HUDEP-2 (cell line): ENCODE data around the gene PGLYRP3.
"Not testable (repeated sequence)": the region's sequence is repeated elsewhere in the genome, so short reads cannot be mapped to it uniquely, and the experiment has no call there.

Source experiments
- DNase-seq, 76 experiments: peaks; one replicate each; lab custom pipeline; 2025; ENCODE audit not compliant: unreplicated experiment in 76 of 76; lab: John Stamatoyannopoulos, UW

The PGLYRP3 gene

DNA sequence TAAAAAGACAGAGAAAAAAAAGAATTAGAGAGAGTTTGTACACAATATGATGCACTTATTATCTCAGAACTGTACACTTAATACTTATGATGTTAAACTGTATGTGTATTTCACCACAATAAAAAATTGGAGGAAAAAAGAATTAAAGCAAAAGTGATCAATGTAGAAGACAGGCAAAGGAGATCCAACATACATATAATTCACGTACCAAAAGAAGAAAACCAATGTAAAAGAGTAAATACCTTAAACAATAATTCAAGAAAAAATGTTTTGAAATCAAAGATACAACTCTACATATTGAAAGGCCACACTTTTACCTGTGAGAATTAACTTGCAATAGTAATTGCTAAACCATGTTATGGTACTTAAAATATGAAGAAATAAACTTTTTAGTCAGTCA lies 9.8 kb upstream of the PGLYRP3 start:
- no peak for DNase-seq

DNA sequence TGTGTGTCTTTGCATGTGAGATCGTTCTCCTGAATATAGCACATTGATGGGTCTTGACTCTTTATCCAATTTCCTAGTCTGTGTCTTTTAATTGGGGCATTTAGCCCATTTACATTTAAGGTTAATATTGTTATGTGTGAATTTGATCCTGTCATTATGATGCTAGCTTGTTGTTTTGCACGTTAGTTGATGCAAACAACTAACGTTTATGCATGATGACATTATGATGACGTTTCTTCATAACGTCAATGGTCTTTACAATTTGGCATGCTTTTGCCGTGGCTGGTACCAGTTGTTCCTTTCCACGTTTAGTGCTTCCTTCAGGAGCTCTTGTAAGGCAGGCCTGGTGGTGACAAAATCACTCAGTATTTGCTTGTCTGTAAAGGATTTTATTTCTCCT lies 5.4 kb upstream of the PGLYRP3 start:
- not testable (repeated sequence) for DNase-seq

DNA sequence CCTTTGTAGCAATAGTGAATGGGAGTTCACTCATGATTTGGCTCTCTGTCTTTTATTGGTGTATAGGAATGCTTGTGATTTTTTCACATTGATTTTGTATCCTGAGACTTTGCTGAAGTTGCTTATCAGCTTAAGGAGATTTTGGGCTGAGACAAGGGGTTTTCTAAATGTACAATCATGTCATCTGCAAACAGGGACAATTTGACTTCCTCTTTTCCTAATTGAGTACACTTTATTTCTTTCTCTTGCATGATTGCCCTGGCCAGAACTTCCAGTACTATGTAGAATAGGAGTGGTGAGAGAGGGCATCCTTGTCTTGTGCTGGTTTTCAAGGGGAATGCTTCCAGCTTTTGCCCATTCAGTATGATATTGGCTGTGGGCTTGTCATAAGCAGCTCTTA lies 3.3 kb upstream of the PGLYRP3 start:
- DNase-seq = not testable (repeated sequence)

DNA sequence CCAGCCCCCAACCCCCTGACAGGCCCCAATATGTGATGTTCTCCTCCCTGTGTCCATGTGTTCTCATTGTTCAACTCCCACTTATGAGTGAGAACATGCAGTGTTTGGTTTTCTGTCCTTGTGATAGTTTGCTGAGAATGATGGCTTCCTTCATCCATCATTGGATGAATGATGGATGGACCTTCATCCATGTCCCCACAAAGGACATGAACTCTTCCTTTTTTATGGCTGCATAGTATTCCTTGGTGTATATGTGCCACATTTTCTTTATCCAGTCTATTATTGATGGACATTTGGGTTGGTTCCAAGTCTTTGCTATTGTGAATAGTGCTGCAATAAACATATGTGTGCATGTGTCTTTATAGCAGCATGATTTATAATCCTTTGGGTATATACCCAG lies 1.6 kb upstream of the PGLYRP3 start:
- DNase-seq = not testable (repeated sequence)

DNA sequence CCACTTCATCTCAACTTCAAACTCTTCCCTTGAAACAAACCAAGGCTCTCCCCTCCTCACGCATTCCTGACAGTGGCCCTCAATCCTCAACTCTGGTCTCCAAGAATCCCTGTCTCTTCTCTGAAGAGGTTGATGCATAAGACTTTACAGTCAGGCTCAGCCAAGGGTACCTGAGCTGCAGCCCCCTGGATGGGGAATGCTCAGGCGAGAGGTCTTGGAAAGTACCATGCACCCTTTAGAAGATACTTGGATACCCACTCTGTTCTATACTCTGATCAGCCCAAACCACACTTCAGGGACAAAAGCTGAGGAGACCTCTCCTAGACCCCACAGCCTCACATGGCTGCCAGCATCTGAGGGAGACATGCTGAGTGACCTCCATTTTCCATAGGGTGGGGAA lies 536 bp upstream of the PGLYRP3 start:
- no peak for DNase-seq

DNA sequence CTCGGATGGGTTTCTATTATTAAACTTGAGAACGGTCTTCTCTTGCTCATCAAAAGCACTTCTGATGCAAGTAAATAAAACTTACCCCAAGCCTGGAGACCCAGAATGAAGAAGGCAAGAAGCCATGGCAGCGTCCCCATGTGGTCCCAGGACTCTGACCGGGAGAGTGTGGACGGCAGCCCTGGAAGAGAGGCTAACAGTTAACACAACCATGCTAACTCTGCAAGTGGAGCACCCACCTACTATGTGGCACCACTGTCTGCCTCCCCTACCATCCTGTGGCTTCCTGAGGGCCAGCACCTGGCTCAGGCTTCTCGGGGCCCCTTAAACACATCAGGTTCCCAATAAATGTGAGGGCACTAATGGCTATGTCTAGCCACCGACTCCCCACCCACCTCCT lies 2.2 kb downstream of the PGLYRP3 start:
- no peak for DNase-seq

DNA sequence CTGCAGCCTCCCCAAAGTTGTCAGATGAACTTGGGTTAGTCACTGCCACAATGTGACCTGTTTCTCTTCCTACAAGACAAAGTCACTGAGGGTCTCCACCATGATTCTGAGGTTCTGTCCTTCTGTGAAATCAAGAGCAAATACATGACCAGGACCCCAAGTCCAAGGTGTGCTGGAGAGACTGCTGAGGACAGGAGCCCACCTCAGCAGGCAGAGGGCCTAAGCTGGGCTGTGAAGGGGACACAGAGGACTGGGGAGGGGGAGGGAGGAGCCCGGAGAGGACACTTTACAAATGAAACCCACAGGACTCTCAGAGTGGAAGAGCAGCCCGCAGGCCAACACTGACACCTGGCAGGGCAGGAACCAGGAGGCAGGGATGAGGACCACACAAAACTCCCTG lies 3.3 kb downstream of the PGLYRP3 start:
- no peak for DNase-seq

DNA sequence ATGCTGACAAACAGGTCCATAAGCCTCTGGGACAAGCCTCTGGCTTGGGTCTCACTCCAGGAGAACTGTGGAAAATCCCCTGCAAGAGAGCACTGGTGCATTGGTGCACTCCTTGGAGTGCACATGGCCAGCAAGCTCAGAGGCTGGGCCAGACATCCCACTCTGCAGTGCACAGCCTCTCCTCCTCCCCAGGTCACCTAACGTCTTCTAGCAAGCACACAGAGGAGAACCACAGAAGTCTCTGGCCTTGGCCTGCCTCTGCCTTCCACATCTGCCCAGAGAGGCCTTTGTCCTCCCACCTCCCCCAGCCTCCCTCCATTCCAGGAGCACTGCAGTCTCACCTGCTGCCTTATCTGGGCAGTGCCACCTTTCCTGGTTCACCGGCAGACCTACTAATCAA lies 4.2 kb downstream of the PGLYRP3 start:
- no peak for DNase-seq

DNA sequence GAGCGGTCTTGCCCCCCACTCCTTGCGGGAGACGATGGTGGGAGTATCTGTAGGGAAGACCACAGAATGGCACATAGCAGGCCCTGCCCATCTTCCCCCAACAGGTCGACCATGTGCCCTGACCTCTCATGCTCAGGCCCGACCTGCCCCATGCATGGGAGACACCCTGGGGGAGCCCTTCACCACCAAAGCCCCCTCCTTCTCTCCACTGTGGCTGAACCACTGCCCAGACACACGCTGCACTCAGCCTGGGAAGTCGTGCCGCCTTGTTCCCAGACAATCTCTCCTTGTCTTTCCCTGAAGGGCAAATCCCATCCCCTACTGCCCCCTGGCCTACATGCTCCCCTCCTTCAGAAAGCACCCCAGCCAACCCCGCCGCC lies 5.5 kb downstream of the PGLYRP3 start:
- DNase-seq = no peak

DNA sequence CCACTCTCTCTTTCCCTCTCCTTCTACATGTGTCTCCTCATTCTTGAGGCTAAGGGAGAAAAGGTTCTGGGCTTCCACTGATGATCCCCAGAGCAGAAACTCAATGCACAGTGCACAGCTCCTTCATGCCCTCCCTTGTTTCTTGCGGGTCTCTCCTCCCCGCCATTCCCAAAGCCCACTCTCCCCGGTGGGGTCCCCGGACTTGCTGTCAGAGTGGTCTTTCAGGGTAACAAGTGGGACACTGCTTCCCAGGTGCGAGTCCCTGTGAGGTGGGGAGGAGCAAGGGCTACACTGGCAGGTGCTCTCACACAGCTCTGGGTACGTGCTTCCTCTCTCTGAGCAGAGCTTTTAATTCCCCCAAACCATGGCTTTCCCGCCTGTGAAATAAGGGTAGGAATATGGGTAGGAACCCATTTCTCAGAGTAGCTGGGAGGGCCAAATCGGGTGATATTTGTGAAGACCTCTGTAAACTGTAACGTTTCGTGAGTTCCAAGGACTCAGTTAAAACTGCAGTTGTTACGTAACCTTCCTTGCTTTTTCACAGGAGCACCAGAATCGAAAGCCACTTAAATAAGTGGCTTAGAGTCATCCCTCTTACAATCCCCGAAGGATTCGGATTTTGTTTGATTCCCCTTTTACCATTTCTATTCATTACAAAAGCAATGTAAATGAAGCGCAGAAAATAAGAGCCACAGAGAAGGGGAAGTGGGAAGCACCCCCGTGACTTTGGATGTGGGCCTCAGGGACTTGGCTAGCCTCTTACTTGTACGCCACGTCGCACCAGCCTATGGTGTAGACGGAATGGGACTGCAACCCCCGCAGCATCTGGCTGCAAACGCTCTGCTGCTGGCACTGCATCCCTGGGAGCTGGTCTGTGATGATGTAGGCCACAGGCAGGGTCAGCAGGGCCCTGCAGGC lies 6.2 kb downstream of the PGLYRP3 start:
- DNase-seq = no peak

DNA sequence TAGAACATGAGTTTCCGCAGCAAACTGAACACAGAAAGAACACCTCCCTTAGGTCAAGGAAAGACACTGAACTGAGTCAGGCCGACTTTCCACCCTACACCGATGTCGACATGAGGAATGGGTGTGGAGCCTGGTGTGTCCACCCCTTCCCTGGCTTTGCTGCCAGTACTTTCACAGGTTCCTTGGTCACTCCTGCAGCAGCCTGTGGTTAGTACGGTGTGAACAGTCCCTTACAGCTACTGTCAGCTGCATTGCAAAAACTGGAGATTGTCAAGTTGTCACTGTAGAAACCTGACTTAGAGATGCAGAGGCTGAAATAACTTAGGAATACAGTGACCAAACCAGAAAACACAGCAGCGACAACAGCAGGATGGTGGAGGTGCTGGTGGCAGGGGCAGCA lies 7.1 kb downstream of the PGLYRP3 start:
- DNase-seq = no peak

DNA sequence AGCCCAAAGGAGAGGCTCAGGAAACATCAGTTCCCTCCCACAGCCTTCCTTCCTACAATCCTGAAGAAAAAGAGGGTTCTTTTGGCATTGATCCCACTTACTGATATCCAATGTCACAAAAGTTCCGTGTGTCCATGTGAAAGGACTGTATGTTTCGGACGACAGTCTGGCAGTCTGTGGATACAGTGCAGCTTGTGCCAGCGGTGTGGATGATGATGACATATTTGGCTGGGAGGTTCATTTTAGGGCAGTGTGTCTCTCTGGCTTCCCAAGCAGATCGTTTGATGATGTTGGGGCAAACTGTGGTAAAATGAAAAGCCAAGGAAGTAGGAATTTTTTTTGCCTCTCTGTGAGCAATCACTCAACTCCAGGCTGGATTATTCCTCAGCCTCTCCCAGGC lies 10.4 kb downstream of the PGLYRP3 start:
- DNase-seq = no peak

DNA sequence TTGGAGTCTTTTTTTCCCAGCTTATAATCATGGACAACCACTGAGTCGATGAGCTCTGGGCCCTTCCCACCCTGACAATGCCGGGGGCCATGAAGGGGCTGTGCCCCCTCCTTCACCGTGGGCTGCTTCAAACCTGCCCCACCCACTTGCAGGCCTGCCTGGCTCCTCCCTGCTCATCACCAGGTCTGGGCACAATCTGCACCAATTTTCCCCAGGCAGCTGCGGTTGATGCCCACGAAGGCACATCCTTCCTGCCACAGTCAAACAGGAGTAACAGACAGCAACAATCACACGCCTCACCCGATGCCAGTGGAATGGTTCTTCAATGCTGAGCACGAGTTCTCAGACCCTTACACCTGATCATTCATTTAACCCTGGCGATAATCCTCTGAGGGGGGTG lies 18.9 kb downstream of the PGLYRP3 start:
- no peak for DNase-seq

DNA sequence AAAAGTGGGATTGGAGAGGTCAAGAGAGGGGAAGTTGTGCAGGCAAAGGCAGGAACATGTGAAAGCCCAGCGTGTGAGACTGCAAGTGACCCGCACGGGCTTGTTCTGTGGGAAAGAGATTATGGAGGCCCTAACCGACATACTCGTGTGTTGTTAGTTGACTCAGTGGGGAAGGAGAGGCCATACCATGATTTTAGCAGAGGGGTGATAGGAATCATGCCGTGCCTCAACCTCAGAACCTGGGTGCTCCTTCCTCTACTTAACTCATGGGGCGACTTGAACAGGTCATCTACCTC lies 19.3 kb downstream of the PGLYRP3 start:
- DNase-seq = no peak

DNA sequence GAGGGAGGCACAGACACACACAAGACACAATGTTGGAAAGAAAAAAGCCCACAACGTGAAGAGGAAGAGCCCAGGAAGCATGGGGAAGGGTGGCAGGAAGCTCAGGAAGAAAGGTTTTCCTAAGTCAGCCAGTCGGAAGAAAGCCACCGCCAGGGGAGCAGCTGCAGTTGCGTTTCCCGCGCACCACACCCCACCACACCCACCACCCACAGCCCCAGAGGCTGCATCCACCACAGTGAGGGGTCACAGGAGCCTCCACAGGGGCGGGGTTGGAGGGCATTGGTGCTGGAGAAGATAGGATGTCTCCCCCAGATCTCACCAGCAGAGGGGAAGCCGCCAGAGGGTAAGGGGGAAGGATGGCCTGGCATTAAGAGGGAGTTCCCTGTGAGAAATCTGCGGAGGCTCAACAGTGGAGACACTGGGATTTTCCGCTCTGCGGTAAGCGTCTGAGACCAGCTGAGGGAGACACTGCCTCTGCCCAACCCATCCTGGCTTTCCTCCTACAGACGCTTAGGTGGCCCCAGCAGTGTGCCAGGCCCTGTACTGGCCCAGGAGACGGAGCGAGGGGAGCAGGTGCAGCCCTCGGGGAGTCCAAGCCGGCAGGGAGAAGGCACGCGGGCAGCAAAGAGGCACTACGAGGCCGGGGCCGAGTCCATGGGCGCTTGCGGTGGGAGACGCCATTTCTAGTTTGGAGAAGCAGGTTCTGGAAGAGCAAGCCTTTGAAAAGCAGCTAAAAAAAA lies 19.8 kb downstream of the PGLYRP3 start:
- no peak for DNase-seq

DNA sequence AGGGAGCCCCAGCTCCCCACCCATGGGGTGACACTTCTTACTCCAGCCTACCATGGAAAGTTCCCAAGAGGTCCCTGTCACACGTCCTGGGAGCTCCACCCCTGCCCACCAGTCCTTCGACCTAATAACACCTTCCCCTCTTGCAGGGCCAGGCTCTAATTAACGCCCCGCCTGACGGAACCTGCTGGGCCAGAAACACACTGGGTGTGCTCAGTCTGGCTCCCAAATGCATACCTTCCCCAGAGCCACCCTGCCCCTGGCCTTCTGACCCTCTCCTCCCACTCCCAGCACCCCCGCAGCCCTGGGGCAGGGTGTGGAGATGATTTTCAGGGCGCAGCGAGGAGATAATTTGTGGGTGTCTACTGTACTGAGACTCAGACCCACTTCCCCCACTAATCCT lies 20.6 kb downstream of the PGLYRP3 start:
- no peak for DNase-seq

DNA sequence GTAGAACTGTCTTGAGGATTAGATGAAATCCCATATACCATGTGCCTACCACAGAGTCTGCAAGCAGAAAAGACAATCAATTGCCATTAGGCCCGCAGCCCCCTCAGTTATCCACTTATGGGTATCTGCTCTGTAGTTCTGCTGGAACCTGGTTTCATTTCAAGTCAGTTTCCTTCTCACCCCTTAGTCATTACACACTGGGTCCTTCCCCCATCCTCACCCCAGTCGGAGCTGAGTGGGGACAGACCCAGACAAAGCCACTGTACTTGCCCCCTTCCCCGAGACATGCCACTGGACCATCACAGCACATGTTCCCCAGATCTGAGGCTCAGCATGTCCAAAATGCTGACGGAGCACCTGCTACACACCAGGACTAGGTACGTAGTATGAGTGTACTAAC lies 21.2 kb downstream of the PGLYRP3 start:
- no peak for DNase-seq

DNA sequence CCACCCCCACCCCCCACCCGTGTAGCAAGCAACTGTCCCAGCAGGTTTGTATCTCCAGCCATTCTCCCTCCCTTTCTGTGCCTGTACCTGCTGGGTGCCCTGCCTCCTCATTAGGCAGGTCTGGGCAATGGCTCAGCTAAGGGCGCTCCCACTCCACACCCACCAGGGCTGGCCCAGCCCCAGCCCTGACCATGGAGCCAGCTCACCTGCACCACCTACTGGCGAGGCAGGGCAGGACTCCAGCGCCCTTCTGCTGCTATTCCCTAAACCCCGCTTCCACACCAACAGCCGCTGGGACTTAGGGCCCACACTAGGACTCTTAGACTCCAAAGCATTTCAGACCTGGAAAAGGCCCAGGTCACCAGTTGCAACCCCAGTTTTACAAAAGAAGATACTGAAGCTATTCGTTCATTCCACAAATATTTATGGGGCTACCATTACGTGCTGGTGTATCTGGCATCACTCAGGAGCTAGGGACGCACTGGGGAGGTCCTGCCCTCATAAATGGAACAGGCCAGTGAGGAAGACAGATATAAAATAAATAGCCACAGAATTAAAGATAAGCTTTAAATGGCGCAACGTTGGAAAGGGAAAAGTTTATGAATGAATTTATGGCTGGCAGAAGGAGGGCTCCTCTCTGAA lies 24.0 kb downstream of the PGLYRP3 start:
- peak in 51 of 76 experiments; percentile 3 to 65 (median 37) for DNase-seq

DNA sequence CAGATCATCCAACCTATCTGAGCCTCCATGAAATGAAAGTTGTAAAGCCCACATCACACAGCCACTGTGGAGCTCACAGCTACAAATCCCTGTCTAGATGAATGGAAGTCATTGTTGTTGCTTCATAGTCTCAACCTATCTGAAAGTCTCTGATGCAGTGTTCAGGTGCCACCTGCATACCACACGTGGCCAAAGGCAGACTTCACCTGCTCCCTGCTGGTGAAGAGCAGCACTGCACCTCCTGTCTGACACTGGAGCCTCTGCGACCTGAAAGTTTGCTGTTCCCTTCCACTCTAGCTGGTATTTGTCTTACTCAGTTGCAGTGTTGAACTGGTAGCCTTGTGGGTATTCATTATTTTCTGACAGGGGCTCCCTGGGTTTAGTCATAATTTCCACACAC lies 34.9 kb downstream of the PGLYRP3 start:
- peak in 15 of 76 experiments; percentile 1 to 19 (median 5) for DNase-seq

DNA sequence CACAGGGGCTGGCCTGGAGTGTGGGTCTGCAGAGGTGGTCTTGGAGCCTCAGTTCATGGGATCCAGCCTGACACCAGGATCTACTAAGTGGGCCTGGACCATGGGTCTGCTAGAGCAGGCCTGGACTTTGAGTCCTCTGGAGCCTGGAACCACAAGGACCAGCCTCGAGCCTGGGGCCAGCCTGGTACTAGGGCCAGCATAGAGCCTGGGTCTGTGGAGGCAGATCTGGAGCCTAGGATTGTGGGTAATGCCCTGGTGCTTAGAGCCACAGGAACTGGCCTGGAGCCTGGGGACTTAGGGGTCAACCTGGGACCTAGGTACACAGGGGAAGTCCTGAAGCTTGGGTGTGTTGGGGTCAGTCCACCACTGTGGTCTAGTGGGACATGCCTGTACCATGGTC lies 40.6 kb downstream of the PGLYRP3 start:
- DNase-seq = no peak

DNA sequence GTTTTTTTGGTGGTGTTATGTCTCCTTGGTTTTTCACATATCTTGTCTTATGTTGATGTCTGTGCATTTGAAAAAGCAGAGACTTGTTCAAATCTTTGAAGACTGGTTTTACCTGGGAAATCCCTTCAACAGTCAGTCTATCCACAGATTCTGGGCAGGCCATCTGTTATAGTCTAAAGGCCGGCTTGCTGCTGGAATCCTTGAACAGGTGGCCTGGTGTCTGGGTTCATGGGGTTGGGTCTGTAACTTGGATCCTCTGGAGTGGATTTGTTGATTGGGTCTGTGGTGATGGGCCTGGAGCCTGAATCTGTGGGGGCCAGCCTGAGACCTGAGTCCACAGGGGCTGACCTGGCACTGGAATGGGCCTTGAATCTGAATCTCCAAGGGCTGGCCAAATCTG lies 41.0 kb downstream of the PGLYRP3 start:
- no peak for DNase-seq

DNA sequence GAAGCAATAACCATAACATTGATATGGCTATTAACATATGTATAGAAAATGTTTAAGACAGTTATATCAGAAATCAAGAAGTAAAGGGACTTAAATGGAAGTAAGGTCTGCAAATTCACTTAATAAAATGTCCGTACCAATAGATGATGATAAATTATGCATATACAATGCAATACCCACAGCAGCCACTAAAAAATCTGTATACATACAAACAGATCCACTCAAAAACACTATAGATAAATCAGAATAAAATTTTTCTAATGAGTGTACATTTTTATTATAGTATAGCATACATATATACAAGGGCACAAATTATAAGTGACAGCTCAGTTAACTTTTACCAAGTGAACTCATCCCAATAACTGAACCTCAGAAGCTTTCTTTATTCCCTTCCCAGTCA lies 47.3 kb downstream of the PGLYRP3 start:
- no peak for DNase-seq
